Endodermal cell (in vitro differentiated cells): ENCODE data around the gene NOD1. TPM values are rescaled to one million over a fixed set of nuclear protein-coding genes. Genes with fewer than 3 reads are reported as not detected.
"Not testable (repeated sequence)": the region's sequence is repeated elsewhere in the genome, so short reads cannot be mapped to it uniquely, and the experiment has no call there.

ENCODE experiments used
- DNase-seq: peaks from one replicate; pipeline ENCODE4 v3.0.0-alpha.2; 2017
- H3K27ac ChIP-seq: 2 replicates; pipeline ENCODE4 v1.5.1; 2013; ENCODE audit warnings: mild to moderate bottlenecking, low read depth, low read length, moderate library complexity
- H3K27me3 ChIP-seq: 2 replicates; pipeline ENCODE4 v1.6.1; 2013; ENCODE audit warnings: mild to moderate bottlenecking, low read length, moderate library complexity; ENCODE audit not compliant: insufficient read depth, control insufficient read depth, poor library complexity, severe bottlenecking
- H3K36me3 ChIP-seq: 2 replicates; pipeline ENCODE4 v1.7.0; 2013; ENCODE audit warnings: mild to moderate bottlenecking, low read length, moderate library complexity; ENCODE audit not compliant: control insufficient read depth, insufficient read depth
- H3K4me1 ChIP-seq: one replicate; pipeline ENCODE4 v1.7.0; 2013; ENCODE audit warnings: low read length; ENCODE audit not compliant: control insufficient read depth, insufficient read depth
- H3K4me3 ChIP-seq: 2 replicates; pipeline ENCODE4 v1.5.1; 2013; ENCODE audit warnings: mild to moderate bottlenecking, low read length, moderate library complexity
- H3K9ac ChIP-seq: 2 replicates; pipeline ENCODE4 v1.6.1; 2013; ENCODE audit warnings: mild to moderate bottlenecking, low read length, moderate library complexity; ENCODE audit not compliant: poor library complexity, severe bottlenecking; ENCODE audit errors: extremely low read depth
- H3K9me3 ChIP-seq: 2 replicates; pipeline ENCODE4 v1.6.1; 2013; ENCODE audit warnings: mild to moderate bottlenecking, low read length, moderate library complexity; ENCODE audit not compliant: control insufficient read depth
- H3K27ac Mint-ChIP-seq: 2 replicates; pipeline ENCODE4 v1.8.0; 2020; ENCODE audit warnings: mixed read lengths
- H3K27me3 Mint-ChIP-seq: 2 replicates; pipeline ENCODE4 v1.8.0; 2021; ENCODE audit warnings: mild to moderate bottlenecking, mixed read lengths; ENCODE audit not compliant: insufficient read depth
- H3K36me3 Mint-ChIP-seq: 2 replicates; pipeline ENCODE4 v1.8.0; 2020; ENCODE audit warnings: low read depth, mixed read lengths
- H3K4me1 Mint-ChIP-seq: 2 replicates; pipeline ENCODE4 v1.8.0; 2020; ENCODE audit warnings: mixed read lengths
- H3K4me3 Mint-ChIP-seq: 2 replicates; pipeline ENCODE4 v1.8.0; 2020; ENCODE audit warnings: mild to moderate bottlenecking, moderate library complexity, mixed read lengths
- H3K9me3 Mint-ChIP-seq: 2 replicates; pipeline ENCODE4 v1.8.0; 2020; ENCODE audit warnings: mild to moderate bottlenecking, mixed read lengths
- WGBS, 2 experiments: methylation state at CpG; one replicate each; pipeline versions ENCODE4 v1.1.5 to v1.1.7; 2013; ENCODE audit warnings: missing lambda C conversion rate in 2 of 2, mixed read lengths in 1 of 2; ENCODE audit not compliant: insufficient coverage in 1 of 2, insufficient read length in 1 of 2; 5-methylcytosine and 5-hydroxymethylcytosine counted together
- total RNA-seq, 2 donors: library from RNA; stranded (reverse); fragmentation: NEBNext Ultra II Directional in 1 of 2; extraction: Animal tissue kit (Norgen Biotek cat#: 25700) in 1 of 2; gene quantifications; 2 replicates in 1 of 2; 3 replicates in 1 of 2; pipeline ENCODE4 v1.2.1, GENCODE V29; 2021
- TF ChIP-seq, protein P1 (sequence below): fragments of 200-600 bp; sonication (generic); conservative IDR thresholded peaks from 2 replicates; pipeline ENCODE4 v1.5.0; 2021; ENCODE audit warnings: antibody characterized with exemption, mild to moderate bottlenecking

Gene NOD1
- total RNA-seq, 2 donors from 2014 or later, result 3.3 to 3.4 TPM

DNA sequence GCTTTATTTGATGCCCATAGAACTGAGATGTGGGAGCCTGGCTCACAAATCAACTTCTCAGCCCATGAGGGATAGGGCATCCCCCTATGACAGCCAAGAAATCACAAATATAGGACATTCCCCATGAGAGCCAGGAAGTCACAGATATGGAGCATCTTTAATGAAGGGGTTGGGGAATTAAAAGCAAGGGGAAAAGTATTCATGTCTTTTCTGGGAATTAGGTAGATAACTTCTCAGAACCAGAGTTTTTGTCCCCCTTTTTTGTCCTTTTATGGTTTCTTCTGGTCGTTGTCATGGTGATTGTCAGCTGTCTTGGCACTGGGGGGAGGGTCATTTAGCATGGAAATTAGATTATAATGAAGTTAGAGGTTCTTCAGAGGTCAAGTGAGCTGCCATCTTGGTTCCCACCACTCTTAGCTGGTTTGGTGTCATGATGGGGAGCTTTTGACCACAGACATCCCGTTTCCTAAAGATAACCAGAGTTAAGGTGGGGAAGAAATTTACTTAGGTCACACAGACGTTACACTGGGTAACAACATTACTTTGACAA is 56.9 kb downstream of the NOD1 start:
- TF ChIP-seq, protein P1, sequence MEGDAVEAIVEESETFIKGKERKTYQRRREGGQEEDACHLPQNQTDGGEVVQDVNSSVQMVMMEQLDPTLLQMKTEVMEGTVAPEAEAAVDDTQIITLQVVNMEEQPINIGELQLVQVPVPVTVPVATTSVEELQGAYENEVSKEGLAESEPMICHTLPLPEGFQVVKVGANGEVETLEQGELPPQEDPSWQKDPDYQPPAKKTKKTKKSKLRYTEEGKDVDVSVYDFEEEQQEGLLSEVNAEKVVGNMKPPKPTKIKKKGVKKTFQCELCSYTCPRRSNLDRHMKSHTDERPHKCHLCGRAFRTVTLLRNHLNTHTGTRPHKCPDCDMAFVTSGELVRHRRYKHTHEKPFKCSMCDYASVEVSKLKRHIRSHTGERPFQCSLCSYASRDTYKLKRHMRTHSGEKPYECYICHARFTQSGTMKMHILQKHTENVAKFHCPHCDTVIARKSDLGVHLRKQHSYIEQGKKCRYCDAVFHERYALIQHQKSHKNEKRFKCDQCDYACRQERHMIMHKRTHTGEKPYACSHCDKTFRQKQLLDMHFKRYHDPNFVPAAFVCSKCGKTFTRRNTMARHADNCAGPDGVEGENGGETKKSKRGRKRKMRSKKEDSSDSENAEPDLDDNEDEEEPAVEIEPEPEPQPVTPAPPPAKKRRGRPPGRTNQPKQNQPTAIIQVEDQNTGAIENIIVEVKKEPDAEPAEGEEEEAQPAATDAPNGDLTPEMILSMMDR, result no peak
- no peak overlapping the region for H3K27ac Mint-ChIP-seq

DNA sequence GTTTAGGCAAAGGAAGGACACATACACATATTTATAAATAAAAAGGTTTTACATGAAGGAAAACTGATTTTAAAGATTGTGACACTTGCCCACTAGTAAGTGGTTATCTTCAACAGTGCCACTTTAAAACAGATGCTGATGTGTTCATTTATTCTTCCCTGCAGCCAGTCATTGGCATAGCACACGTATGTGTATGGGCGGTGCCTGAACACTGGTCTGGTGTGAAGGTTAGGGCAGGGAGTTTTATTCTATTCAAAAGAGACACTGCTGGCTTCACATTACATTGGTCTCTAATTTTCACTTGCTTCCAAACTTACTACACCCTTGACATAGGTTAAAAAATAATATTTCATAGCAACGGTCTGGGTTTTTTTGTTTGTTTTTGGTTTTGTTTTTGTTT is 57.9 kb downstream of the NOD1 start:
- Mint-ChIP-seq H3K36me3 (peaks cover 8% of the 10 kb centered on the region), H3K4me1 (peaks cover 4% of the 10 kb centered on the region), H3K27me3 (no peaks in the 10 kb centered on the region), H3K9me3 (peaks cover 15% of the 10 kb centered on the region), H3K27ac (no peak overlapping the region), H3K4me3 (peak overlapping the region; percentile 52)
- H3K9ac ChIP-seq, result no peak overlapping the region
- H3K4me3 ChIP-seq, result no peak overlapping the region
- no peaks in the 10 kb centered on the region for H3K4me1 ChIP-seq
- WGBS, 2 experiments, result 94 to 100% methylated on average over 1 to 3 of the region's 3 CpGs
- peaks cover 13% of the 10 kb centered on the region for H3K9me3 ChIP-seq
- TF ChIP-seq, protein P1, result no peak
- no peaks in the 10 kb centered on the region for H3K36me3 ChIP-seq
- H3K27ac ChIP-seq, result no peak overlapping the region
- no peaks in the 10 kb centered on the region for H3K27me3 ChIP-seq
- DNase-seq, result no peak

More for the DNA sequence above, 56.9 kb downstream of the NOD1 start:
- Histone ChIP-seq H3K4me1 (no peaks in the 10 kb centered on the region), H3K36me3 (no peaks in the 10 kb centered on the region), H3K27me3 (no peaks in the 10 kb centered on the region), H3K27ac (no peak overlapping the region), H3K9ac (no peak overlapping the region), H3K4me3 (no peak overlapping the region), H3K9me3 (peaks cover 13% of the 10 kb centered on the region)
- H3K9me3 Mint-ChIP-seq, result peaks cover 15% of the 10 kb centered on the region
- DNase-seq, result no peak
- no peak overlapping the region for H3K4me3 Mint-ChIP-seq
- peaks cover 4% of the 10 kb centered on the region for H3K4me1 Mint-ChIP-seq
- no peaks in the 10 kb centered on the region for H3K27me3 Mint-ChIP-seq
- WGBS, 2 experiments, result 88% methylated on average over 2 of the region's 3 CpGs; no CpG with 5 or more reads in 1 of the 2 experiments
- peaks cover 14% of the 10 kb centered on the region for H3K36me3 Mint-ChIP-seq

DNA sequence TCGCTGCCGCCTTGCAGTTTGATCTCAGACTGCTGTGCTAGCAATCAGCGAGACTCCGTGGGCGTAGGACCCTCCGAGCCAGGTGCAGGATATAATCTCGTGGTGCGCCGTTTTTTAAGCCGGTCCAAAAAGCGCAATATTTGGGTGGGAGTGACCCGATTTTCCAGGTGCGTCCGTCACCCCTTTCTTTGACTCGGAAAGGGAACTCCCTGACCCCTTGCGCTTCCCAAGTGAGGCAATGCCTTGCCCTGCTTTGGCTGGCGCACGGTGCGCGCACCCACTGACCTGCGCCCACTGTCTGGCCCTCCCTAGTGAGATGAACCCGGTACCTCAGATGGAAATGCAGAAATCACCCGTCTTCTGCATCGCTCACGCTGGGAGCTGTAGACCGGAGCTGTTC is 58.5 kb downstream of the NOD1 start:
- not testable (repeated sequence) for H3K9ac ChIP-seq, H3K36me3 ChIP-seq, H3K27me3 ChIP-seq, H3K4me3 ChIP-seq, H3K27ac ChIP-seq, H3K4me1 ChIP-seq, H3K4me1 Mint-ChIP-seq, DNase-seq, H3K36me3 Mint-ChIP-seq, H3K27me3 Mint-ChIP-seq
- H3K4me3 Mint-ChIP-seq, result peak overlapping the region; percentile 52
- peak overlapping the region; percentile 90 for H3K27ac Mint-ChIP-seq
- peaks cover 15% of the 10 kb centered on the region for H3K9me3 Mint-ChIP-seq
- 62% methylated on average over 13 of the region's 26 CpGs; no CpG with 5 or more reads in 1 of the 2 experiments for WGBS, 2 experiments
- peaks cover 13% of the 10 kb centered on the region for H3K9me3 ChIP-seq

DNA sequence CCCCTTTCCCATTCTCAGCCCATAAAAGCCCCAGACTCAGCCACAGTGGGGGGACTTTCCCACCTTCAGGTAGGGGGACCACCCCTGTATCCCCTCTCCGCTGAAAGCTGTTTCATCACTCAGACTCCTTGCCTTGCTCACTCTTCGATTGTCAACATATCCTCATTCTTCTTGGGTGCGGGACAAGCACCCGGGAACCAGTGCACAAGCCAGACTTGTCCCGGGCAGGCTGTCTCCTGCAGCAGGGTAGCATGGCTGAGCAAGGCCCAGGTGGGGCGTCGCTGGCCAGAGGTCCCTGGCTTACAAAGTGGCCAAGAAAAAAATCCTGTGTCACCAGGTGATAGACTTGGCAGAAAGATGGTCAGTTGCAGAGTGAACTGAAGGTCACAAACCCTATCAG is 64.7 kb downstream of the NOD1 start:
- H3K27ac ChIP-seq, result no peak overlapping the region
- H3K36me3 ChIP-seq, result no peaks in the 10 kb centered on the region
- Mint-ChIP-seq H3K27me3 (no peaks in the 10 kb centered on the region), H3K27ac (no peak overlapping the region), H3K9me3 (peaks cover 12% of the 10 kb centered on the region), H3K4me3 (no peak overlapping the region), H3K4me1 (peaks cover 2% of the 10 kb centered on the region), H3K36me3 (peaks cover 7% of the 10 kb centered on the region)
- TF ChIP-seq, protein P1, result no peak
- WGBS, 2 experiments, result 95 to 100% methylated on average over 3 to 7 of the region's 7 CpGs
- H3K4me1 ChIP-seq, result no peaks in the 10 kb centered on the region
- no peaks in the 10 kb centered on the region for H3K27me3 ChIP-seq
- peaks cover 12% of the 10 kb centered on the region for H3K9me3 ChIP-seq
- H3K4me3 ChIP-seq, result no peak overlapping the region
- no peak overlapping the region for H3K9ac ChIP-seq
- DNase-seq, result no peak
